NK-92 treated with Interleukin-12 subunit alpha and Interleukin-12 subunit beta, amount 100 ng/mL, for 24 hours (cell line): ENCODE results near the gene BCAS4.

Source experiments
- DNase-seq: peaks from one replicate; lab custom pipeline; 2025; lab: John Stamatoyannopoulos, UW

BCAS4 gene

DNA sequence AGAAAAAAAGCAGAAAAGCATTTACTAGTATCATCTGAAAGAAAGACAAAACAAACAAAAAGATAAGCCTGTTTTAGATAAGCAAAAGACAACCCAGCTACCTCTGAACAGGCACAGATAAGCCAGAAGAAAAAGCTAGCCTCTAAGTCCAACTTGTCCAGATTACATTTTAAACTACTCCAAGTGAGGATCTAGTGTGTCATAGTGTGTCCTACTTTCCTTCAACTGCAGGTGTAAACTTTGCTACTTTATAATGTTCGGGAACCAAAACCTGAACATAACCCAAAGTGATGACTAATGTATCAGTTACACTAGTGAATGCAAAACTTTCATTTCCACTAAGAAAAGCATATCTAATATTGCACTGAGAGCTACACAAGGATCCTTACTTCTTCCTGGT, 116.9 kb downstream of the BCAS4 start:
- no peak for DNase-seq

DNA sequence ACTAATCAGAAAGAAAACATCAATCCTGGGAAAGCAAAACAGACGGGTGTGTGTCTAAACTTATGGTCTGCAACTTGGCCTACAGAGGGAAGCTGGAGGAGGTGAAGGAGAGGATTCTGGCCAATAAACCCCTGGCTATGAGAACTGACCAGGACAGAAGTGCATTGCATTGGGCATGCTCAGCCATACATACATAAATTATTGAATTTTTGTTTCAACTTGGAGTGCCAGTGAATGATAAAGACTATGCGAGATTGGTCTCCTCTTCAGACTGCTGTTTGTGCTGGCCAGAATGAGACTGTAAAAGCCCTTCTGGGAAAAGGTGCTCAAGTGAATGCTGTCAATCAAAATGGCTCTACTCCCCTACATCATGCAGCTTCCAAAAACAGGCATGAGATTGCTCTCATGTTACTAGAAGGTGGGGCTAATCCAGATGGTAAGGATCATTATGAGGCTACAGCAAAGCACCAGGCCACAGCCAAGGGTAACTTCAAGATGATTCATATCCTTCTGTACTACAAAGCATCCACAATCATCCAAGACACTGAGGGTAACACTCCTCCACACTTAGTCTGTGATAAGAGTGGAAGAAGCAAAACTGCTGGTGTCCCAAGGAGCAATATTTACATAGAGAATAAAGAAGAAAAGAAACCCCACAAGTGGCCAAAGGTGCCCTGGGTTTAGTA, 119.0 kb downstream of the BCAS4 start:
- no peak for DNase-seq

DNA sequence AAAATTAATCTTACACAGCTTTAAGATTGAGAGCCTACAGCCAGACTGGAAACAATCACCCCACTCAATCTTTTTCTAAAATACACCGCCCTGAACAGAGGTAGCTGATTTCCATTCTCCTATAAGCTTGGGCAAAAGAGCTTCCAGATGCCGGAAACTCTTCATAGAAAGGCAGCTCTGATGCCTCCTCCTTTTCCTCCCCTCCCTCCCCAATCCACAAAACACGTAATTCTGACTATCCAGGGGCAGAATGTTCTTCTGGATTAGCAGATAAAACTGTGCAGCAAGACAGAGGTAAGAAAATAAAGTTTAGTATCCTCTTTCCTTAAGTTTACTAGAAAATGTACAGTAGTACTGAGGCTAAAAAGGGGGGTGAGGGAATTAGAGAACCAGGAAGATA, 120.6 kb downstream of the BCAS4 start:
- DNase-seq = no peak

DNA sequence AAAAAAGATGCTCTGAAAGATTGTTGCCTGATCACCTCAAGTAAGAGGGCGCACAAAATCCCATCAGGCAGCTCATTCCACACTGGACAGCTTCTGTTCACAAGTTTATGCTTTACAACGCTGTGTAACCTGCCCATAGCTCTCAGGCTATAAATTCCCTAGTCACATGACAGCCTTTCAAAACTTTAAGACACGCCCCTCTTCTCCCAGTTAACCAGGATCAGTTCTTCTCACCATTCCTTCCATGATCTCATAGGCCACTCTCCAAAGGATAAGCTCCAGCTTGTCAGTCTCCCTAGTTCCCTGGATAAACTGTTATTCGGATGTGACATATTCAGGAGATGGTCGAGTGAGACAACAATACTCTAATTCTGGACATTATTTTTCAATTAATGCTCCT, 121.4 kb downstream of the BCAS4 start:
- no peak for DNase-seq

DNA sequence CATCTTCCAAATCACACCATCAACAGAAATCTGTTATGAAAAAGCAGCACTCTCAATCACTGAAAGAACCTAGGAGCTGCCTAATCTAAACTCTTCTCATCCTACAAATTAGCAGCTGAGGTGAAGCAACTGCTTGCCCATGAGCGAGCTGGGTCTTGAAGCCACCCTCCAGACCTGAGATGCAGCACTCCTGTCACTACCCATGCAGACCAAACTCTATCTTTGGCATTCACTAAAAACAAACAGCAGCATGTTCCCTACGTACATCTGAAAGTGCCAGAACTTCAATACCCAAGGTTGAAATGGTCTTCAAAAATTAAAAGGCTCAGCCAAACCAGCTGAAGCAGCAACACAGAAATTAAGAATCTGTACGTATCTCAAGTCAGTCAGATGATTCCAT, 122.1 kb downstream of the BCAS4 start:
- no peak for DNase-seq

DNA sequence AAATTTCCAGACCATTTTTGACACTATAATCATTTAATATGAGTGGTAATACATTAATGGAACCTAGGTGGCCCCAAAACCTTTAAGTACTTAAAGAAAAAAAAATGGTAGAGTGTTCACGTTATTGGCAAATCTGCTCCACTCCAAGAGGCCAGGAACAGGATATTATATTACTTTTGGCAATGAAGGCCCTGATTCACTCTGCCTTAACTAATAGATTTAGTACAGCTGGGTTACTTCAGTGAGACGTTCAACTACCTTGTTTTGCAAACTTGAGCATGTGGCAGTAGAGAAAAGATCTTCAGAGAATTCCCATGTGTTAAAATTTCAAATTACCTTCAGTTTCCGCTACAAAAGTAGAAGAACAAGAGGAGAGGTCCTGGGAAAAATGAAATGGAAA, 123.5 kb downstream of the BCAS4 start:
- no peak for DNase-seq

DNA sequence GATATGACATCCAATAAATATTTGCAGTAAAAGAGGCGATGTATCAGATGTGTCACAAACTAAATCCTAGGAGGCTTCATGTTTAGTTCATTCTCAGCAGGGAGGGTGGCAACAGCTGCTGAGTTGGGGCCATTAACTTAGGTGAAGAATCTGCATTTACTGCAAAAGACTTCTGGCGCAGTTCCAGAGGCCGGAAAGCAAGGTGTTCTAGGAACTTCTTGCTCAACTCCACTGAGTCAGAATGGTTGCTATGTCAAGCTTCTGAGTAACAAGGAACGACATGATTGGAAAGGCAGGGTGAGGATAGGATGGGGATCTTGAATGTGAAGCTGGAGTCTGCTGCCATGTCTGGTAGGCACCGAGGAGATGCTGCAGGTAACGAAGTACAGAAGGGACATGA, 124.7 kb downstream of the BCAS4 start:
- DNase-seq = no peak

DNA sequence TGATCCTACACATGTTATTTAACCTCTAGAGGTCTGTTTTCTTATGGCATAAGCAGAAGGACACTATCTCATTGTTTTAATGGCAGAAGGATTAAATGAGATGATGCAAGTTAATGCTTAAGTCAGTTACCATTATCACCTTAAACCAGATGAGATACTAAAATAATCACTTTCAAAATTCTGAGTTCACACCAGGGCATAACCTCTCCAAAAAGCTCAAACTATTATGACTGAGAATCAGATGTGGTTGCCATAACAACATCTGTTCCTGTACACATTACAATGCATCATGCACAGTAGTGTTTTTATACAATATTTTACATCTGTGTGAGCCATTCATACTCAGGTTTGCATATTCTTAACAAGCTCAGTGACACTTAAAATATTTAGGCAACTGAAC, 126.1 kb downstream of the BCAS4 start:
- no peak for DNase-seq

DNA sequence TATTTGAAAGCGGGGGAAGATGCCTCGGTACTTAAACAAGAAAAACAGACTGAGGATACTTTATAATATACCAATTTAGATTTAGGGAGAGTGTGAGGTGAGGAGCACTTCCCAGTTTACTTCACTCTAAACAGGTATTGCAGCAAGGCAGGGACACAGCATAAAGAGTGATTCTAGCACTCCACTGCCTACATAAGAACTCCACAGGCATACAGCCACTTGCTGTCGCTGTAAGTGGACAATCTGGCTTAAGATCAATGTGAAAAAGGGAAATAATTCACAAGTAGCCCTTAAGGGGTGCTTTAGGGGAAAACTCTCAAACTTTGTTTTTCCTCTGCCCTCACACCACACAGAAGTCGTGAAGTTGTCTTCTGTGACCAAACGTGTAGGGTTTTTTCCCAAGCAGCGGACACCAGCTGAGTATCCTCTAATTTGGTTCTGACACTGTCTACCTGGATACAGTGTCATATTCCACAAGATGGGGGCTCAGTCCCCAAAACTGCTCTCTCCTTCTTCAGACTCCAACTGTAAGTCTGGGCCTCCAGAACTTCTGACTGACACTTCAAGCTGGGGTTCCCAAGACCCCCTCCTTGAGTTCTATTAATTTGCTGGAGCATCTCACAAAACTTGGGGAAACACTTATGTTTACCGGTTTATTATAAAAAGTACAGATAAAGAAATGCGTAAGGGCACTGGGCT, 127.1 kb downstream of the BCAS4 start:
- no peak for DNase-seq

DNA sequence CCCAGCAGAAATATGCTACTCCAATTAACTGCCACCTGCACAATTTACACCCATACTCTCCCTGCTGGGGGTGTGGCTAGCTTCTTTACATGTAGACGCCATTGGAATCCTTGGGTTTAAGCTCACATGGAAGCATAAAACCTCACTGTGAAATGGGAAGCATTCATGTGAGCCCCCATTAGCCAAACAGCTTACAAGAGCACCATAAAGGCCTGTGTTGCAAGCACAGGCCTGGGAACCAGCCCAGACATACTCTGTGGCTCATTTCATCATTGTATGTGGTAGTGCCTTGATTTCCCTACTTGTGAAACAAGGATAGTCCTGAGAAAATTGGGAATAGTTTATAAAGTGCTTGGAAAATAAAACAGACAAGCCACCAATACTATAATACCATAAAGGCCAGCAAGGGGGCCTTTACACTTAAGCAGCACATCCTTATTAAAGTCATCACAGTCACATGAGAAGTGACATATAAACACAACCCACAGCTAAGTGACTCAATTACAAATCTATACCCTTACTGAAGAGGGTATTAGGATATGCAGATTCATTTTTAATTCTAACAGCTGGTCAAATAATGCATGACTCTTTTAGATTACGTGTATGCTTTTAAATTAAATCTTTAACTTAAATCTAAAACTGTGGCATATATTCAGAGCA, 129.5 kb downstream of the BCAS4 start:
- no peak for DNase-seq

DNA sequence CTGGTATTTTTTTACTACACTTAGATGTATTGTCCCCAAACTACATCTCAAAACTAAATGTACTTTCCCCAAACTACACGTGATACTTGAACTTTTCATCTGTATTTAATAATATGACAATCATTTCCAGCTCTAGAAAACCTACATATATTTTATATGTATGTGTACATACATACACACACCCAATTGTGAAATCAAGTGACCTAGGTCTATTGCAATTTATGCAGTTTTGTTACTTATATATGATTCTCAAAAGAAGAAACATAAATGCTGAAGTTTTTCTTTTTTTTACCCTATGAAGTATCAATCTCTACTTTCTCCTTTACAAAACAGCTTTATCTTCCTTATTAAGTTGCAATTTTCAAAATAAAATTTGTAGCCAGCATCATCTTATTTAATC, 131.7 kb downstream of the BCAS4 start:
- DNase-seq = no peak
